H9 (cell line): Measurements from ENCODE around the gene PRDM11. TPM values are rescaled to one million over a fixed set of nuclear protein-coding genes. Genes with fewer than 3 reads are reported as not detected.

Experiments used
- DNase-seq: peaks from one replicate; pipeline ENCODE4 v3.0.0-alpha.2; 2017
- H2AFZ ChIP-seq: one replicate; pipeline ENCODE4 v1.6.1; 2013; ENCODE audit warnings: mild to moderate bottlenecking, low read length, control low read depth, moderate library complexity
- H2AK5ac ChIP-seq: 2 replicates; pipeline ENCODE4 v1.6.1; 2013; ENCODE audit warnings: low read length, control low read depth, mixed read lengths; ENCODE audit not compliant: insufficient read length
- H2BK120ac ChIP-seq: one replicate; pipeline ENCODE4 v1.6.1; 2013; ENCODE audit warnings: low read depth, mild to moderate bottlenecking, low read length, control low read depth, inconsistent platforms; ENCODE audit not compliant: poor library complexity, severe bottlenecking
- H2BK12ac ChIP-seq: 2 replicates; pipeline ENCODE4 v1.6.1; 2013; ENCODE audit warnings: low read length, control low read depth, mixed read lengths, low read depth; ENCODE audit not compliant: insufficient read length
- H2BK15ac ChIP-seq: 2 replicates; pipeline ENCODE4 v1.6.1; 2013; ENCODE audit warnings: low read depth, low read length, control low read depth
- H2BK20ac ChIP-seq: one replicate; pipeline ENCODE4 v1.6.1; 2013; ENCODE audit warnings: low read depth, mild to moderate bottlenecking, low read length, control low read depth, inconsistent platforms; ENCODE audit not compliant: poor library complexity, severe bottlenecking
- H2BK5ac ChIP-seq: 2 replicates; pipeline ENCODE4 v1.6.1; 2013; ENCODE audit warnings: low read length, control low read depth, mixed read lengths; ENCODE audit not compliant: insufficient read length
- H3K14ac ChIP-seq: 2 replicates; pipeline ENCODE4 v1.6.1; 2013; ENCODE audit warnings: low read length, control low read depth; ENCODE audit not compliant: insufficient read depth
- H3K18ac ChIP-seq: 2 replicates; pipeline ENCODE4 v1.6.1; 2013; ENCODE audit warnings: low read depth, mild to moderate bottlenecking, mixed read lengths, low read length, control low read depth; ENCODE audit not compliant: insufficient read length
- H3K23ac ChIP-seq: 2 replicates; pipeline ENCODE4 v1.6.1; 2013; ENCODE audit warnings: low read length, control low read depth, mixed read lengths, low read depth; ENCODE audit not compliant: insufficient read length
- H3K23me2 ChIP-seq: 2 replicates; pipeline ENCODE4 v1.6.1; 2013; ENCODE audit warnings: low read depth, mild to moderate bottlenecking, mixed read lengths, low read length, control low read depth; ENCODE audit not compliant: insufficient read length, poor library complexity, severe bottlenecking
- H3K27ac ChIP-seq: 2 replicates; pipeline ENCODE4 v1.5.1; 2013; ENCODE audit warnings: low read length, control low read depth, mixed read lengths, low read depth; ENCODE audit not compliant: insufficient read length
- H3K27me3 ChIP-seq: 2 replicates; pipeline ENCODE4 v1.6.1; 2013; ENCODE audit warnings: low read length, control low read depth, inconsistent platforms; ENCODE audit not compliant: insufficient read depth
- H3K4ac ChIP-seq: 2 replicates; pipeline ENCODE4 v1.6.1; 2013; ENCODE audit warnings: low read depth, mild to moderate bottlenecking, control low read depth, inconsistent platforms, low read length, moderate library complexity
- H3K4me1 ChIP-seq: 2 replicates; pipeline ENCODE4 v1.6.1; 2013; ENCODE audit warnings: low read length, control low read depth, inconsistent platforms; ENCODE audit not compliant: insufficient read depth
- H3K4me2 ChIP-seq: 2 replicates; pipeline ENCODE4 v1.6.1; 2013; ENCODE audit warnings: low read length, control low read depth, mixed read lengths; ENCODE audit not compliant: insufficient read length, insufficient read depth
- H3K56ac ChIP-seq: 2 replicates; pipeline ENCODE4 v1.6.1; 2013; ENCODE audit warnings: low read depth, mild to moderate bottlenecking, mixed read lengths, low read length, control low read depth; ENCODE audit not compliant: insufficient read length
- H3K79me1 ChIP-seq: 2 replicates; pipeline ENCODE4 v1.6.1; 2013; ENCODE audit warnings: low read depth, mild to moderate bottlenecking, moderate library complexity, low read length, control low read depth, inconsistent platforms; ENCODE audit not compliant: insufficient read depth, poor library complexity, severe bottlenecking
- H3K79me2 ChIP-seq: 2 replicates; pipeline ENCODE4 v1.6.1; 2013; ENCODE audit warnings: low read length, control low read depth, inconsistent platforms; ENCODE audit not compliant: insufficient read depth
- H3K9ac ChIP-seq: 2 replicates; pipeline ENCODE4 v1.6.1; 2013; ENCODE audit warnings: low read length, control low read depth, mixed read lengths; ENCODE audit not compliant: insufficient read length; ENCODE audit errors: extremely low read depth
- H3K9me3 ChIP-seq: one replicate; pipeline ENCODE4 v1.6.1; 2013; ENCODE audit warnings: low read depth, low read length, inconsistent platforms; ENCODE audit not compliant: control insufficient read depth
- H3T11ph ChIP-seq: one replicate; pipeline ENCODE4 v1.6.1; 2013; ENCODE audit warnings: mild to moderate bottlenecking, low read length, control low read depth, inconsistent platforms
- H4K20me1 ChIP-seq: one replicate; pipeline ENCODE4 v1.6.1; 2013; ENCODE audit not compliant: control insufficient read depth, insufficient read length, insufficient read depth
- H4K5ac ChIP-seq: 2 replicates; pipeline ENCODE4 v1.6.1; 2013; ENCODE audit warnings: low read depth, mild to moderate bottlenecking, mixed read lengths, low read length, control low read depth; ENCODE audit not compliant: insufficient read length
- H4K8ac ChIP-seq: replicated peaks from 2 replicates; pipeline ENCODE4 v1.6.1; 2013; ENCODE audit warnings: low read length, control low read depth, mixed read lengths, low read depth; ENCODE audit not compliant: insufficient read length
- H4K91ac ChIP-seq: 2 replicates; pipeline ENCODE4 v1.6.1; 2013; ENCODE audit warnings: low read depth, mild to moderate bottlenecking, moderate library complexity, mixed read lengths, low read length, control low read depth; ENCODE audit not compliant: insufficient read length
- H3K27ac Mint-ChIP-seq, 3 experiments: 2 replicates in 2 of 3; 3 replicates in 1 of 3; pipeline ENCODE4 v1.8.0; 2020 to 2021; ENCODE audit warnings: mixed read lengths in 3 of 3, mild to moderate bottlenecking in 1 of 3, moderate library complexity in 1 of 3
- H3K27me3 Mint-ChIP-seq: 2 replicates; pipeline ENCODE4 v1.8.0; 2021; ENCODE audit warnings: low read depth, mild to moderate bottlenecking, moderate library complexity, mixed read lengths
- H3K36me3 Mint-ChIP-seq, 3 experiments: 2 replicates in 2 of 3; 3 replicates in 1 of 3; pipeline ENCODE4 v1.8.0; 2020 to 2021; ENCODE audit warnings: low read depth in 3 of 3, mixed read lengths in 3 of 3; ENCODE audit not compliant: insufficient read depth in 1 of 3
- H3K4me1 Mint-ChIP-seq, 2 experiments: 2 replicates each; pipeline ENCODE4 v1.8.0; 2020; ENCODE audit warnings: mixed read lengths in 2 of 2
- H3K4me3 Mint-ChIP-seq, 2 experiments: 2 replicates in 1 of 2; 3 replicates in 1 of 2; pipeline ENCODE4 v1.8.0; 2020 to 2021; ENCODE audit warnings: mild to moderate bottlenecking in 2 of 2, mixed read lengths in 2 of 2, moderate library complexity in 1 of 2
- H3K9me3 Mint-ChIP-seq, 2 experiments: 2 replicates in 1 of 2; 3 replicates in 1 of 2; pipeline ENCODE4 v1.8.0; 2020; ENCODE audit warnings: mild to moderate bottlenecking in 2 of 2, mixed read lengths in 2 of 2, moderate library complexity in 1 of 2
- WGBS: extraction: QIAGEN DNeasy Blood & Tissue Kit; methylation state at CpG from one replicate; pipeline ENCODE4 v1.1.7; 2013; ENCODE audit warnings: missing lambda C conversion rate, low lambda C conversion rate, mixed read lengths; ENCODE audit not compliant: insufficient read length; ENCODE audit errors: extremely low coverage; 5-methylcytosine and 5-hydroxymethylcytosine counted together
- total RNA-seq: library from RNA; stranded (reverse); gene quantifications from 2 replicates; pipeline ENCODE4 v1.2.1, GENCODE V29; 2021
- TF ChIP-seq, protein P1 (sequence below): fragments of 200-600 bp; sonication (generic); conservative IDR thresholded peaks from 3 replicates; pipeline ENCODE4 v1.8.0; 2021; ENCODE audit warnings: antibody characterized with exemption, mild to moderate bottlenecking

The PRDM11 gene
- total RNA-seq, 1 experiment from 2014 or later: 11.5 TPM

DNA sequence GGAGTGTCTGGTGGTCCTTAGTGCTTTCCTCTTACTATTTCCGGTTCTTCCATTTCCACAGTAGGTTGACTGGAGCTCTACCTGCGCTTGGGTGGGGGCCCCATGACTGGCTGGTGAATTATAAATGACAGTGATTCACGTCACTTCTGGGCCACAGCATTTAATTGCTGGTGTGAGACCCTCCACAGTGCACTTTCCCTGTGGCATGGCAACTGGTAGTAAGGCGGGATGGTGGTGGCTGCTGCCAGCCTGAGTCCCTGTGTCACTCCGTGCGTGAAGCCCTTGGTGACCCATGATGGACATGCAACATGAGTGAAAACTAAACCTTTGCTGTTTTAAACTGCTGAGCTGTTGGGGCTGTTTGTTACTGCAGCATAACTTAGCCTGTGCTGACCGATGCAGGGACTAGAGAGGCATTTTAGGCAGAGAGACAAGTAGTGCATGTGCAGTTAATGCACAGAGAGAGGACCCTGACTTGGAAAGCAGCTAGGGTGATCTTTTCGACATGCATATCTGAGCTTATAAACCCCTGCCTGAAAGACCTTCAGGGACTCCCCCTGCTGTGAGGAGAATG is 3.1 kb downstream of the PRDM11 start:
- H3K27ac ChIP-seq: no peak overlapping the region
- H3K56ac ChIP-seq: no peak overlapping the region
- H3K4me1 ChIP-seq: peaks cover 6% of the 10 kb centered on the region; the same call in 1 of the 2 replicates
- H3K14ac ChIP-seq: no peak overlapping the region
- Mint-ChIP-seq H3K9me3 (peaks cover 3 to 7% of the 10 kb centered on the region in 2 experiments; a peak in 3 of 5 replicates), H3K36me3 (peaks cover 7 to 14% (median 11%) of the 10 kb centered on the region in 3 experiments; a peak in 5 of 7 replicates), H3K4me3 (no peak overlapping the region), H3K27ac (no peak overlapping the region), H3K27me3 (peaks cover 22% of the 10 kb centered on the region), H3K4me1 (peaks cover 17 to 20% of the 10 kb centered on the region in 2 experiments)
- H2BK15ac ChIP-seq: no peak overlapping the region
- no peak overlapping the region for H2AFZ ChIP-seq
- no peak overlapping the region for H3T11ph ChIP-seq
- no peak overlapping the region for H3K4me2 ChIP-seq
- no peaks in the 10 kb centered on the region for H3K9me3 ChIP-seq
- H4K5ac ChIP-seq: no peak overlapping the region
- no peak overlapping the region for H2BK12ac ChIP-seq
- no peak overlapping the region for H2BK5ac ChIP-seq
- TF ChIP-seq, protein P1, sequence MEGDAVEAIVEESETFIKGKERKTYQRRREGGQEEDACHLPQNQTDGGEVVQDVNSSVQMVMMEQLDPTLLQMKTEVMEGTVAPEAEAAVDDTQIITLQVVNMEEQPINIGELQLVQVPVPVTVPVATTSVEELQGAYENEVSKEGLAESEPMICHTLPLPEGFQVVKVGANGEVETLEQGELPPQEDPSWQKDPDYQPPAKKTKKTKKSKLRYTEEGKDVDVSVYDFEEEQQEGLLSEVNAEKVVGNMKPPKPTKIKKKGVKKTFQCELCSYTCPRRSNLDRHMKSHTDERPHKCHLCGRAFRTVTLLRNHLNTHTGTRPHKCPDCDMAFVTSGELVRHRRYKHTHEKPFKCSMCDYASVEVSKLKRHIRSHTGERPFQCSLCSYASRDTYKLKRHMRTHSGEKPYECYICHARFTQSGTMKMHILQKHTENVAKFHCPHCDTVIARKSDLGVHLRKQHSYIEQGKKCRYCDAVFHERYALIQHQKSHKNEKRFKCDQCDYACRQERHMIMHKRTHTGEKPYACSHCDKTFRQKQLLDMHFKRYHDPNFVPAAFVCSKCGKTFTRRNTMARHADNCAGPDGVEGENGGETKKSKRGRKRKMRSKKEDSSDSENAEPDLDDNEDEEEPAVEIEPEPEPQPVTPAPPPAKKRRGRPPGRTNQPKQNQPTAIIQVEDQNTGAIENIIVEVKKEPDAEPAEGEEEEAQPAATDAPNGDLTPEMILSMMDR: no peak
- no peak overlapping the region for H3K4ac ChIP-seq
- no peak overlapping the region for H4K91ac ChIP-seq
- peaks cover 7% of the 10 kb centered on the region for H3K79me1 ChIP-seq
- no peak overlapping the region for H2BK20ac ChIP-seq
- no peak overlapping the region for H3K23ac ChIP-seq
- no peaks in the 10 kb centered on the region for H4K20me1 ChIP-seq
- peaks cover 13% of the 10 kb centered on the region for H3K23me2 ChIP-seq
- H3K18ac ChIP-seq: no peak overlapping the region
- H2BK120ac ChIP-seq: no peak overlapping the region
- H2AK5ac ChIP-seq: no peak overlapping the region
- DNase-seq: peak; percentile 15
- no peaks in the 10 kb centered on the region; the same call in 1 of the 2 replicates for H3K79me2 ChIP-seq
- WGBS: no CpG with 5 or more reads among the region's 8 CpGs
- no peaks in the 10 kb centered on the region; the same call in 1 of the 2 replicates for H3K27me3 ChIP-seq
- no peak overlapping the region for H3K9ac ChIP-seq
- H4K8ac ChIP-seq: no peak overlapping the region
